Fibroblast of the aortic adventitia (primary cell): Measurements from ENCODE around the gene HEATR5A. TPM values are rescaled to one million over a fixed set of nuclear protein-coding genes. Genes with fewer than 3 reads are reported as not detected.
A peak's percentile ranks its signal among the peaks of the same experiment; 100 is the strongest.
"Not testable (repeated sequence)": the region's sequence is repeated elsewhere in the genome, so short reads cannot be mapped to it uniquely, and the experiment has no call there.

Experiments
- DNase-seq: peaks from one replicate; pipeline ENCODE4 v3.0.0-alpha.2; 2010; ENCODE audit warnings: low read depth
- H3K4me3 ChIP-seq: 2 replicates; pipeline ENCODE4 v1.5.1; 2011; ENCODE audit warnings: low read depth, mild to moderate bottlenecking, control low read depth, low read length, moderate library complexity
- total RNA-seq: library from RNA; depleted of rRNA; stranded (reverse); fragments of >200 nt; gene quantifications from 2 replicates; pipeline ENCODE4 v1.2.3, GENCODE V29; 2012; ENCODE audit warnings: low replicate concordance
- TF ChIP-seq, protein P1 (sequence below): IDR thresholded peaks from 2 replicates; pipeline ENCODE4 v1.5.1; 2011; ENCODE audit warnings: mild to moderate bottlenecking, low read length, control low read depth, inconsistent platforms; ENCODE audit not compliant: insufficient read depth

Gene HEATR5A
- total RNA-seq, 1 donor = 52.4 TPM

DNA sequence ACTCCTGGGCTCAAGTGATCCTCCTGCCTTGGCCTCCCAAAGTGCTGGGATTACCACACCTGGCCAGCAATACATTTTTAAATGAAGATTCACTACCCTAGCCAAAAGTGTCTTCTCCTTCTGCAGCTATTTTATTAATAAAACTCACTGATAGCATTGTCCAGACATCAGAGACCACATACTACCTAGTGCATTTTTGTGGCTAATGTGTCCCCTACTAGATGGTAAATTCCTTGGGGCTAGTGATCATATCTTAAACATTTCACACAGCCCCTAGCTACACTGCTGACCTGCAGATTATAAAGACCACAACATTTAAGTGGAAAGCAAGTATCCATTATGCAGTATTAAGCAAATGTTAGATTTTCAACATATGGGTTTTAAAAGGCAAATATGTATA, 19.9 kb upstream of the HEATR5A start:
- DNase-seq = no peak
- TF ChIP-seq, protein P1, sequence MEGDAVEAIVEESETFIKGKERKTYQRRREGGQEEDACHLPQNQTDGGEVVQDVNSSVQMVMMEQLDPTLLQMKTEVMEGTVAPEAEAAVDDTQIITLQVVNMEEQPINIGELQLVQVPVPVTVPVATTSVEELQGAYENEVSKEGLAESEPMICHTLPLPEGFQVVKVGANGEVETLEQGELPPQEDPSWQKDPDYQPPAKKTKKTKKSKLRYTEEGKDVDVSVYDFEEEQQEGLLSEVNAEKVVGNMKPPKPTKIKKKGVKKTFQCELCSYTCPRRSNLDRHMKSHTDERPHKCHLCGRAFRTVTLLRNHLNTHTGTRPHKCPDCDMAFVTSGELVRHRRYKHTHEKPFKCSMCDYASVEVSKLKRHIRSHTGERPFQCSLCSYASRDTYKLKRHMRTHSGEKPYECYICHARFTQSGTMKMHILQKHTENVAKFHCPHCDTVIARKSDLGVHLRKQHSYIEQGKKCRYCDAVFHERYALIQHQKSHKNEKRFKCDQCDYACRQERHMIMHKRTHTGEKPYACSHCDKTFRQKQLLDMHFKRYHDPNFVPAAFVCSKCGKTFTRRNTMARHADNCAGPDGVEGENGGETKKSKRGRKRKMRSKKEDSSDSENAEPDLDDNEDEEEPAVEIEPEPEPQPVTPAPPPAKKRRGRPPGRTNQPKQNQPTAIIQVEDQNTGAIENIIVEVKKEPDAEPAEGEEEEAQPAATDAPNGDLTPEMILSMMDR = no peak
- H3K4me3 ChIP-seq = no peak overlapping the region

DNA sequence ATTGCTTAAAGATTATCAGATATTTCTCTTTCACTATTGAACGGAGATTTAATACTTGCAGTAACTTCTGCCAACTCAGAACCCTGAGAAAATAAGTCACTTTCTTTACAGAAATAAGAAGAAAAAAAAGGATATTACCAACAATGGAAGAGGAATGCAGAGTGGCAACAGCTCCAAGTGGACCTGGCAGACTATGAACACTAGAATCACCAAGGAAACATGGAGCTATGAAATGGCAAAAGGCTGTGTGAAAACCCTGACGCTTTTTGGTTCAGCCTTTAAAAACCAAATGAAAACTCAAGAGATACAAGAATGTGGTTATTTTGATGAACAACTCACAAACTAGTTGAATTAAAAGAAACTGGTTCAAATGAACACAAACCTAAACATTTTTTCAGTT, 19.2 kb upstream of the HEATR5A start:
- no peak overlapping the region for H3K4me3 ChIP-seq
- peak; percentile 80 for DNase-seq
- TF ChIP-seq, protein P1 = no peak

DNA sequence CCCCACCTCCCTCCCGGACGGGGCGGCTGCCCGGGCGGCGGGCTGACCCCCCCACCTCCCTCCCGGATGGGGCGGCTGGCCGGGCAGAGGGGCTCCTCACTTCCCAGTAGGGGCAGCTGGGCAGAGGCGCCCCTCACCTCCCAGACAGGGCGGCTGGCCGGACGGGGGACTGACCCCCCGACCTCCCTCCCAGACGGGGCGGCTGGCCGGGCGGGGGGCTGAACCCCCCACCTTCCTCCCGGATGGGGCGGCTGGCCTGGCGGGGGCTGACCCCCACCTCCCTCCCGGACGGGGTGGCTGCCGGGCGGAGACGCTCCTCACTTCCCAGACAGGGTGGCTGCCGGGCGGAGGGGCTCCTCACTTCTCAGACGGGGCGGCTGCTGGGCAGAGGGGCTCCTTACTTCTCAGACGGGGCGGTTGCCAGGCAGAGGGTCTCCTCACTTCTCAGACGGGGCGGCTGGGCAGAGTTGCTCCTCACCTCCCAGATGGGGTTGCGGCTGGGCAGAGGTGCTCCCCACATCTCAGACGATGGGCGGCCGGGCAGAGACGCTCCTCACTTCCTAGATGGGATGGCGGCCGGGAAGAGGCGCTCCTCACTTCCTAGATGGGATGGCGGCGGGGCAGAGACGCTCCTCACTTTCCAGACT, 16.8 kb upstream of the HEATR5A start:
- DNase-seq, H3K4me3 ChIP-seq: not testable (repeated sequence)

DNA sequence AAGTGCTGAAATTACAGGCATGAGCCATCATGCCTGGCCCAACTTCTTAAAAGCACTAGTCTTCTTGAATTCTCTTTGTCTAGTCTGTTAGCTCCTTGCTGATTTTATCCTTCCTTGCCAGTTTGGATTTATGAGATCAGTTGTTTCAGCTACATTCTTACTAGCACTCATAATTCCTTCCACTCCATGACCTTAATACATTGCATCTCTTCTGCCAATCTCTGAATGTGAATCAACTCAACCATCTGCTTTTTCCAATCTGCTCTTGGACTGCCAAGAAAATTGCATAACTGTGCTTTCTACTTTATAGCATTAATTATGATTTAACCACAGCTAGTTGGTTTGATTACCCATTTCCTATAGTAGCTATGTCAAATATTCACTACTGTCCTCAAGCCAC, 14.9 kb upstream of the HEATR5A start:
- no peak overlapping the region for H3K4me3 ChIP-seq
- TF ChIP-seq, protein P1 = no peak
- peak; percentile 84 for DNase-seq

- TF ChIP-seq, protein P1 = no peak
- no peak for DNase-seq
- H3K4me3 ChIP-seq = no peak overlapping the region
These were observed 10.4 kb upstream of the HEATR5A start for GRCh38 chr14:31430634-31431264.

GRCh38 chr14:31429791-31430190, 9.4 kb upstream of the HEATR5A start:
- no peak for DNase-seq
- TF ChIP-seq, protein P1 = no peak
- no peak overlapping the region for H3K4me3 ChIP-seq

DNA sequence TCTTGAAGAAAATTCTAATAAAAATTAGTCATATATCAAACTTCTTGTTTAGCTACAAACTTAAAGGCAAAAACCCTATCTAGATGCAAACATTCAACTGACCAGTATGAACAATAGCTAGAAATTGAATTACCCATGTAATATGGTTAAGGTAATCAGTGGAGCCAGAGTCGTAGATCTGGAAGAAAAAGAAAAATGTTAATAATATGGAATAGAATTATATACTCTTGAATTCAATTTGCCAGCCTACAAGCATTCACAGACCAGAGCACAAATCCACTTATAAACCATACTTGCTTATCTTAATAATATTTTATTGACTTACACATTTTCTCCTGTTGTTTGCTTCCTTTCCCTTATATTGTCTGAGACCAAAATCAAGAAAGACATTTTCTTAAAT, 7.7 kb upstream of the HEATR5A start:
- no peak for DNase-seq
- H3K4me3 ChIP-seq = no peak overlapping the region
- TF ChIP-seq, protein P1 = no peak
